Bronchial epithelial cell (primary cell): ENCODE data around the gene CCDC88B. TPM values are rescaled to one million over a fixed set of nuclear protein-coding genes. Genes with fewer than 3 reads are reported as not detected.
A peak's percentile ranks its signal among the peaks of the same experiment; 100 is the strongest.

Experiments
- DNase-seq: peaks from one replicate; pipeline ENCODE4 v3.0.0-alpha.2; 2010; ENCODE audit warnings: low read depth
- FAIRE-seq: peaks from 2 replicates; lab custom pipeline; 2011; peaks lifted over from hg19 to GRCh38; lab: Jason Lieb, UNC
- H3K27me3 ChIP-seq: 2 replicates; pipeline ENCODE4 v1.5.1; 2011; ENCODE audit warnings: low read length; ENCODE audit not compliant: control insufficient read depth, insufficient read depth
- H3K36me3 ChIP-seq: 2 replicates; pipeline ENCODE4 v1.5.1; 2011; ENCODE audit warnings: low read length; ENCODE audit not compliant: control insufficient read depth, insufficient read depth
- H3K4me3 ChIP-seq: 2 replicates; pipeline ENCODE4 v1.5.1; 2011; ENCODE audit warnings: mild to moderate bottlenecking, low read depth, low read length, control low read depth
- CTCF ChIP-seq: IDR thresholded peaks from 2 replicates; pipeline ENCODE4 v1.5.1; 2011; ENCODE audit warnings: mild to moderate bottlenecking, moderate library complexity, low read length, control low read depth, inconsistent platforms; ENCODE audit not compliant: insufficient read depth, severe bottlenecking
- total RNA-seq: library from RNA; depleted of rRNA; stranded (reverse); fragments of >200 nt; gene quantifications from 2 replicates; pipeline ENCODE4 v1.2.1, GENCODE V29; 2014

Gene CCDC88B
- total RNA-seq, 1 donor from 2014 or later, result 2.9 TPM

GRCh38 chr11:64352099-64352994, 12.3 kb downstream of the CCDC88B start:
- Histone ChIP-seq H3K4me3 (no peak overlapping the region), H3K36me3 (no peaks in the 10 kb centered on the region), H3K27me3 (no peaks in the 10 kb centered on the region)
- DNase-seq (no peak), FAIRE-seq (no peak)
- TF ChIP-seq CTCF, result no peak

GRCh38 chr11:64352995-64353714, 13.2 kb downstream of the CCDC88B start:
- H3K36me3 ChIP-seq, result no peaks in the 10 kb centered on the region
- DNase-seq, result no peak
- H3K4me3 ChIP-seq, result no peak overlapping the region
- no peaks in the 10 kb centered on the region for H3K27me3 ChIP-seq
- TF ChIP-seq CTCF, result no peak
- no peak for FAIRE-seq

GRCh38 chr11:64353715-64354506, 13.9 kb downstream of the CCDC88B start:
- no peaks in the 10 kb centered on the region for H3K36me3 ChIP-seq
- H3K27me3 ChIP-seq, result no peaks in the 10 kb centered on the region
- DNase-seq (no peak), FAIRE-seq (no peak)
- H3K4me3 ChIP-seq, result no peak overlapping the region
- no peak for TF ChIP-seq CTCF

- DNase-seq, result peak; percentile 60
- peak; percentile 83 for TF ChIP-seq CTCF
- FAIRE-seq, result no peak
- Histone ChIP-seq H3K36me3 (peaks cover 1% of the 10 kb centered on the region), H3K4me3 (peak overlapping the region; percentile 12), H3K27me3 (no peaks in the 10 kb centered on the region)
These were observed 15.3 kb downstream of the CCDC88B start for GRCh38 chr11:64355078-64355940.
